GM10266 (cell line): ENCODE measurements around the gene GRIN2D.

Experiments
- DNase-seq: peaks from one replicate; pipeline ENCODE4 v3.0.0; 2012; ENCODE audit errors: extremely low spot score
- TF ChIP-seq, protein P1 (sequence below): IDR thresholded peaks from 2 replicates; pipeline ENCODE4 v1.5.1; 2012; ENCODE audit warnings: mild to moderate bottlenecking, low read depth; ENCODE audit not compliant: control insufficient read depth, insufficient read depth; ENCODE audit errors: missing control alignments

GRIN2D gene

DNA sequence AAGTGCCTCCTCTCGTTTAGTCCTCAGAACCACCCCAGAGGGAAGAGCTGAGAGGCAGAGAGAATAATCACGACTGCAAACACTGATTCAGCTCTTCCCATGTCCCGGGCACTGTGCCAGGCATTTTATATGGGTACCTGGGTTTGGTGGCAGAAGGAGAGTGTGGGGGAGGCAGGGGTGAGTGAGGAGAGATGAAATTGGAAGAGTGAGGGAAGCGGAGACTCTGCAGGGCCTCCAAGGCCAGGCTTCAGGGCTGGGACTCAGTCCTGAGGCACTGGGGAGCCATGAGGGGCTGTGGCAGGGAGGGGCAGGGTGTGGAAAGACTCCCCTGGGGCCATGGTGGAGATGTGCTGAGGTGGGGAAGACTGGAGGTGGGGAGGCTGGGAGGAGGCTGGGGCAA lies 20.6 kb upstream of the GRIN2D start:
- TF ChIP-seq, protein P1, sequence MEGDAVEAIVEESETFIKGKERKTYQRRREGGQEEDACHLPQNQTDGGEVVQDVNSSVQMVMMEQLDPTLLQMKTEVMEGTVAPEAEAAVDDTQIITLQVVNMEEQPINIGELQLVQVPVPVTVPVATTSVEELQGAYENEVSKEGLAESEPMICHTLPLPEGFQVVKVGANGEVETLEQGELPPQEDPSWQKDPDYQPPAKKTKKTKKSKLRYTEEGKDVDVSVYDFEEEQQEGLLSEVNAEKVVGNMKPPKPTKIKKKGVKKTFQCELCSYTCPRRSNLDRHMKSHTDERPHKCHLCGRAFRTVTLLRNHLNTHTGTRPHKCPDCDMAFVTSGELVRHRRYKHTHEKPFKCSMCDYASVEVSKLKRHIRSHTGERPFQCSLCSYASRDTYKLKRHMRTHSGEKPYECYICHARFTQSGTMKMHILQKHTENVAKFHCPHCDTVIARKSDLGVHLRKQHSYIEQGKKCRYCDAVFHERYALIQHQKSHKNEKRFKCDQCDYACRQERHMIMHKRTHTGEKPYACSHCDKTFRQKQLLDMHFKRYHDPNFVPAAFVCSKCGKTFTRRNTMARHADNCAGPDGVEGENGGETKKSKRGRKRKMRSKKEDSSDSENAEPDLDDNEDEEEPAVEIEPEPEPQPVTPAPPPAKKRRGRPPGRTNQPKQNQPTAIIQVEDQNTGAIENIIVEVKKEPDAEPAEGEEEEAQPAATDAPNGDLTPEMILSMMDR = no peak
- DNase-seq = no peak

DNA sequence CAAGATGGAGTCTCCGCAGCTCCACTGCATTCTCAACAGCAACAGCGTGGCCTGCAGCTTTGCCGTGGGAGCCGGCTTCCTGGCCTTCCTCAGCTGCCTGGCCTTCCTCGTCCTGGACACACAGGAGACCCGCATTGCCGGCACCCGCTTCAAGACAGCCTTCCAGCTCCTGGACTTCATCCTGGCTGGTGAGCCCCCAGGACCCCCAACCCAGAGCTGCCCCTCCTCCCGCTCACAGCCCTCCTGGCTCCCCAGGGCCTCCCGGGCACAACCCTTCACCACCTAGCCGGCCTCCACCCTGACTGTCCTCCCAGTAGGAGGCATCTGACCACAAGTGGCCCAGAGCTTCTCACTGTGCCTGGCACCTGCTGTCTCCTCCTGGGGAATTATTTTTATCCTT lies 19.9 kb upstream of the GRIN2D start:
- DNase-seq = no peak
- TF ChIP-seq, protein P1 = no peak

DNA sequence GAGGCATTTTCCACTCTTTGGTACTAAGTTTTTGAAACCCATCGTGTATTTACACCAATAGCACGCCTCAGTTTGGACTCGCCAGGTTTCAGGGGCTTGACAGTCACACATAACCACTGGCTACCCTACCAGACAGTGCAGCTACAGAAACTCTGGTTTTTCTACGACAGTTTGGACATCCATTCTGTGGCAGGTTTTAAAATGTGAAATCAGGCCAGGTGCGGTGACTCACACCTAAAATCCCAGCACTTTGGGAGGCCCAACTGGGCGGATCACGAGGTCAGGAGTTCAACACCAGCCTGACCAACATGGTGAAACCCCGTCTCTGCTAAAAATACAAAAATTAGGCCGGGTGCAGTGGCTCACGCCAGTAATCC lies 15.3 kb upstream of the GRIN2D start:
- DNase-seq = no peak
- TF ChIP-seq, protein P1 = no peak

DNA sequence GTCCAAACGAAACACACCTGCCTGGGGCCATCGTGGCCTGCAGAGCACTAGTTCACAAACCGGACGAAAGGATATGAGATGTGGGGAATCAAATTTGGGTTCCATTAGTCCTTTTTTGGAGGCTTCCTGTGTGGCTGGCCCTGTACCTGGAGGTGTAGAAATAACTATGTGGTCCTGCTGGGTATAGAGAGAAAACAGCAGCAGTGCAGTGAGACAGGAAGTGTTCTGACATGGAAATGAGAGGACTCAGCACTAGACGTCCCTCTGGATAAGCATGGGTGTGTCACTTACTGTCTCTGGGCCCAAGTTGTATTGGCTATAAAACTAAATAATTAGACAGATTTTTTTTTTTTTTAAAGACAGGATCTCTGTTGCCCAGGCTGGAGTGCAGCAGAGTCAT lies 14.4 kb upstream of the GRIN2D start:
- no peak for DNase-seq
- TF ChIP-seq, protein P1 = no peak

DNA sequence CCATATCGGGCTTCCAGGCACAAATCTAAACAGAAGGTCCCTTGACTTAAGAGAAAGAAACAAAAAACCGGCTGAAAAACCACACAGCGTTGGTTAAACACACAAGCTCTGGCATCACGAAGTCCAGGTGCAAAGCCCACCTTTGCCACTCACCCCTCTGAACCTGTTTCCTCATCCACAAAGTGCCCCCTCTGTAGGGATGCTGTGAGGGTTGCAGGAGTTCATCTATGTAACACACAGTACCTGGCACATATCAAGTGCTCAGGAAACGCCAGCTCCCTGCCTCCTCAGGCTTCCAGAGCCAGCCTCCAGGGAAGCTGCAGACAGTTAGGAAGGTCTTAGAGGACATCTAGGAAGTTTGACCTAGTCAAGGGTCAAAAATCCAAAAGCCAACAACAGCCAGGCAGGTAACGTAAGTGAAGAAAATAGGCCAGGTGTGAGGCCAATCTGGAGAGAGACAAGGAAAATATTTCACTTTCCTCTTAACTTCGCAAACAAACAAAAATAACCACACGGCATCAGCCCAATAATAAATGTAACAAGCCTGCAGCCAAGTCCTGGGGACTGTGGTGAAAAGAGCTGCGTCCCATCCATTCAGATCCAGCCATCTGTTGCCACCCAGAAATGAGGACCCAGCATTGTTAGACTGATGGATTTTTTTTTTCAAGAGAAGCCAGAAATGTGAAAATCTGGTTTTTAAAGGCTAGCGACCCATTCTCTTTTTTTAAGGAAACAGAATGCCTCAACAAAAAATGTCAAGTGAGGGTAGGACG lies 12.1 kb upstream of the GRIN2D start:
- TF ChIP-seq, protein P1 = no peak
- no peak for DNase-seq

DNA sequence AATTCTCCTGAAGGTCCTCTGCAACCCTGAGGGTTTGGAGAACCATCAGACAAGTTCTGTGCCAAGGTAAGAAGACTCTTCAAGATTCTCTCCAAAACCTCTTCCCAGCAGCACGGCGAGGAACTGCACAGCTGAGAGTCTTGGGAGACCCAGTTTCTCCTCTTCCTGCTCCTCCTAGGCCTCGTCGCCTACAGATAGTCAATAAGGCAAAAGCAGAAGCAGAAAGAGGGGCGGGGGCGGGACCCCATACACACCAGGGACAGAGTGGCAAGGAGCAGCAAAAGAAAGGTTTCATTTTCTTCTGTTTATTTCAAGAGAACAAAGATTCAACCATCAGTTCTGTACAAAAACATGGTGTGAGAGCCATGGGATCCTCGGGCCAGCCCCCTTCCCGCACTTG lies 11.2 kb upstream of the GRIN2D start:
- DNase-seq = no peak
- TF ChIP-seq, protein P1 = no peak

DNA sequence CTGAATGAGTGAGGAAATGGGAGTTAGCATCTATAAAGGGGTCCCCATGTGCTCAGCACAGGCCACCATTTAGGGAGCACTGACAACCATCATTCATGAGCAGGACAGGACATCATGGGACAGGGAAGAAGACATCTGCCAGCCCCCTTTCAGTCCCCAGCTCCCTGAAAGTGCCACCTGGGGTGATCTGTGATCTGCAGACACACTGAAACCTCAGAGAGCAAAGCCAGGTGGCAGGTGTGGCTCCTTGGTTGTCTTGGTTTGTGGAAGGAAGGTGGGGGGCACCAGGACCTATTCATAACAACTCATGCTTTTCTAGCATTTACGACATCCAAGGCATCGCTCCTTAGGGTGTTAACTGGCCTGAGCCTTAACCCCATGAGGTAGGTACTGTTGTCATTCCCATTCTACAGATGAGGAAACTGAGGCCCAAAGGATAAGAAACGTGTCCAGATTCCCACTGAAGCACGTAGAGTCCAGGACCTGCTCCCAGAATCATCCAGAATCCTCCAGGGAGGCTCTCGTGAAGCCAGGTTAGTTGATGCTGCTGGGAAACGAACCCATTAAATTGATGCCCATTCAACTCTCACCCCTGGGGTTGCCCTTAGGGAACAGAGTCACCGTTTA lies 7.9 kb upstream of the GRIN2D start:
- TF ChIP-seq, protein P1 = no peak
- DNase-seq = no peak
